ENCODE data around the gene CYP46A1.

DNA sequence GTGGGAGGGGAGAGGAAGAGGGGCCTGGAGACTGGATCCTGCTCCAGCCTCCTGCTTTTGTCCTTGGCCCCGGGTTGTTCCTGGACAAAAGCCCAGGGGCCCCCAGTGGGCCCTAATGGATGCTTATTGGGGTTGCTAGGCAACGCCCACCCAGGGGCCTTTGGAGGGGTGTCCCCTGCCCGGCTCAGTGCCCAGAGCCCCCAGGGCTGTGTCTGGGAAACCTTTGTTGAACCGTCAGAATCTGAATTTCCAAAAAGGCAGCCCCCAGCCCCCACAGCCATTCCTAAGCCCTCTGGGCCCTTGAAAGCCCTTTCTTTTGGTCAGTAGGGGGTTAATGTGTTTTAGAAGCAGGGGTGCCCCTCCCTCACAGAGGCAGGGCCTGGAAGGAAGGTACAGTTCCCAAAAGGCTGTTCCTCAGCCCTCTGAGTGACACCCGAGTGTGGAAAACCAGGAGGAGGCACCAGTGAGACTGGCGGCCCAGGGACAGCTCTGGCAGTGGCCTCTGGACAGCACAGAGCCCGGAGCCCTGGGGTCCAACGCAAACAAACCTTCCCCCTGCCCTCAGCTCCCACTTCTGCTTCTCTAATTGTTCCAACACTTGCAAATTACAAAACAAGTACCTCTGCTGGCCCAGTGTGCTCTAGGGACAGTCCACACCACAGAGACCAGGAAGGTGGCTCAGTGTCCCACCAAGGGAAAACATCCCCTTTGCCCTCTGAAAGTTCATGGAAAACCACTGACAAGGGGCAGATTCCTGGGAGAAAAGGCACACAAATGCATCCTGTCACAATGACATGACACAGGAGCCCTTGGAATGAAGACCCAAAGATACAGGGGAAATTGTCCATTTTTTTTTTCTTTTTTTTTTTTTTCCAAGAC is 19.8 kb upstream of the CYP46A1 start:
- no peak for TF ChIP-seq EZH2 (IDR thresholded peaks at IDR 0.05; ENCODE audit: insufficient read depth, poor library complexity, severe bottlenecking)
- no peak for TF ChIP-seq EZH2phosphoT487 (IDR thresholded peaks at IDR 0.05; ENCODE audit: insufficient read depth, low read depth)

Measured in GM23248 (cell line).